HepG2 (cell line): ENCODE results near the gene TMEM8B. TPM values are rescaled to one million over a fixed set of nuclear protein-coding genes. Genes with fewer than 3 reads are reported as not detected.

Experiments used
- ATAC-seq: fragments of 200-7000 bp; cut with Tn5 transposase; 3 replicates; pipeline ENCODE4 v1.9.1; 2020; ENCODE audit warnings: mild to moderate bottlenecking, moderate library complexity
- BruUV-seq: library from RNA; stranded (reverse); fragments of 400-500 nt; replicated peaks from 2 replicates; lab custom pipeline; 2021; lab: Mats Ljungman, UMichigan
- CTCF ChIA-PET: fragments of 300-600 bp; formaldehyde crosslinking; extraction: SDS; loops from one replicate; lab custom pipeline; 2021; ENCODE audit warnings: low total read pairs, inconsistent platforms, low intra/inter-chr PET ratio; lab: Yijun Ruan, JAX
- POLR2A ChIA-PET: fragments of 350-600 bp; sonication (Branson Sonifier 250); formaldehyde crosslinking; loops from one replicate; lab custom pipeline; 2020; ENCODE audit warnings: antibody characterized with exemption, inconsistent platforms; lab: Yijun Ruan, JAX
- DNase-seq: peaks from one replicate; pipeline ENCODE4 v3.0.0-alpha.2; 2015; ENCODE audit warnings: low spot score
- FAIRE-seq: peaks from 3 replicates; lab custom pipeline; 2011; peaks lifted over from hg19 to GRCh38; lab: Jason Lieb, UNC
- H2AFZ ChIP-seq: one replicate; pipeline ENCODE4 v1.6.1; 2011; ENCODE audit warnings: low read length, inconsistent platforms
- H3K27ac ChIP-seq: fragments of 300-600 bp; 3 replicates; pipeline ENCODE4 v1.8.0; 2011; ENCODE audit warnings: mixed run types, mild to moderate bottlenecking, mixed read lengths, low read length, inconsistent platforms; ENCODE audit not compliant: insufficient read depth; ENCODE audit errors: extremely low read length
- H3K27me3 ChIP-seq, 2 experiments: fragments of 200-600 bp in 1 of 2; 2 replicates in 1 of 2; 3 replicates in 1 of 2; pipeline versions ENCODE4 v1.6.0 to v1.8.0; 2011; ENCODE audit warnings: low read length in 2 of 2, mild to moderate bottlenecking in 2 of 2, moderate library complexity in 2 of 2, inconsistent platforms in 1 of 2; ENCODE audit not compliant: insufficient read depth in 2 of 2, control insufficient read depth in 1 of 2
- H3K36me3 ChIP-seq, 2 experiments: fragments of 200-600 bp in 1 of 2; replicated peaks in 1 of 2; 2 replicates in 1 of 2; 3 replicates in 1 of 2; pipeline versions ENCODE4 v1.5.1 to v1.8.0; 2011; ENCODE audit warnings: low read length in 2 of 2, inconsistent platforms in 1 of 2; ENCODE audit not compliant: insufficient read depth in 2 of 2, control insufficient read depth in 1 of 2
- H3K4me1 ChIP-seq: 2 replicates; pipeline ENCODE4 v1.5.1; 2012; ENCODE audit warnings: low read length, inconsistent platforms; ENCODE audit not compliant: insufficient read depth
- H3K4me2 ChIP-seq: 2 replicates; pipeline ENCODE4 v1.6.0; 2011; ENCODE audit warnings: low read depth, low read length, inconsistent platforms
- H3K4me3 ChIP-seq, 3 experiments: fragments of 200-600 bp in 1 of 3; sonication (generic), shearing (Covaris generic) in 1 of 3; replicated peaks in 1 of 3; 2 replicates each; pipeline ENCODE4 v1.5.1; 2011 to 2016; ENCODE audit warnings: low read length in 3 of 3, inconsistent platforms in 2 of 3, low read depth in 2 of 3, mild to moderate bottlenecking in 2 of 3, control low read depth in 1 of 3, mixed read lengths in 1 of 3; ENCODE audit not compliant: insufficient read depth in 1 of 3
- H3K79me2 ChIP-seq: one replicate; pipeline ENCODE4 v1.6.1; 2011; ENCODE audit warnings: low read length, inconsistent platforms; ENCODE audit not compliant: insufficient read depth
- H3K9ac ChIP-seq: 2 replicates; pipeline ENCODE4 v1.6.0; 2011; ENCODE audit warnings: mild to moderate bottlenecking, low read depth, low read length, inconsistent platforms; ENCODE audit not compliant: insufficient read depth
- H3K9me3 ChIP-seq: 2 replicates; pipeline ENCODE4 v1.5.1; 2012; ENCODE audit warnings: mild to moderate bottlenecking, low read length
- H4K20me1 ChIP-seq: 2 replicates; pipeline ENCODE4 v1.6.0; 2011; ENCODE audit warnings: inconsistent platforms, mild to moderate bottlenecking, low read length, moderate library complexity; ENCODE audit not compliant: insufficient read depth
- ADNP ChIP-seq: sonication (generic); formaldehyde crosslinking; IDR thresholded peaks from 2 replicates; pipeline ENCODE4 v1.4.0; 2020; ENCODE audit warnings: missing genetic modification reagents
- CBFB ChIP-seq: sonication (generic); formaldehyde crosslinking; IDR thresholded peaks from 2 replicates; pipeline ENCODE4 v1.4.0; 2020; ENCODE audit warnings: missing genetic modification reagents
- CEBPG ChIP-seq: IDR thresholded peaks from 2 replicates; pipeline ENCODE4 v1.6.1; 2016
- HDAC2 ChIP-seq: sonication (generic); formaldehyde crosslinking; IDR thresholded peaks from 2 replicates; pipeline ENCODE4 v1.4.0; 2020; ENCODE audit warnings: missing genetic modification reagents
- HNF4G ChIP-seq, 2 experiments: sonication (generic) in 1 of 2; formaldehyde crosslinking in 1 of 2; IDR thresholded peaks; 2 replicates each; pipeline versions ENCODE4 v1.4.0 to v1.6.1; 2011 to 2020; ENCODE audit warnings: borderline replicate concordance in 2 of 2, low read depth in 2 of 2, mild to moderate bottlenecking in 2 of 2, low read length in 1 of 2, missing genetic modification reagents in 1 of 2, moderate library complexity in 1 of 2
- IRX3 ChIP-seq: sonication (generic); formaldehyde crosslinking; IDR thresholded peaks from 2 replicates; pipeline ENCODE4 v1.8.1; 2023; ENCODE audit warnings: mild to moderate bottlenecking, low read depth, missing genetic modification reagents, borderline replicate concordance
- NAIF1 ChIP-seq: sonication (generic); formaldehyde crosslinking; IDR thresholded peaks from 2 replicates; pipeline ENCODE4 v1.5.0; 2020; ENCODE audit warnings: mild to moderate bottlenecking, missing genetic modification reagents, borderline replicate concordance
- REL ChIP-seq: sonication (generic); formaldehyde crosslinking; conservative IDR thresholded peaks from 2 replicates; pipeline ENCODE4 v1.8.0; 2022; ENCODE audit warnings: mild to moderate bottlenecking, missing genetic modification reagents, moderate library complexity
- YY1 ChIP-seq: IDR thresholded peaks from 2 replicates; pipeline ENCODE4 v1.6.1; 2011; ENCODE audit warnings: low read length, low read depth, moderate library complexity, mild to moderate bottlenecking; ENCODE audit not compliant: insufficient read depth, insufficient replicate concordance
- ZMYM4 ChIP-seq: sonication (generic); formaldehyde crosslinking; IDR thresholded peaks from 2 replicates; pipeline ENCODE4 v1.8.1; 2023; ENCODE audit warnings: mild to moderate bottlenecking, missing genetic modification reagents
- ZNF275 ChIP-seq: sonication (generic); formaldehyde crosslinking; IDR thresholded peaks from 2 replicates; pipeline ENCODE4 v1.8.0; 2022; ENCODE audit warnings: missing genetic modification reagents, mild to moderate bottlenecking, inconsistent platforms, borderline replicate concordance
- ZNF407 ChIP-seq: sonication (generic); formaldehyde crosslinking; IDR thresholded peaks from one replicate; pipeline ENCODE4 v1.5.1; 2020; ENCODE audit warnings: mild to moderate bottlenecking, missing genetic modification reagents; ENCODE audit errors: not compliant biosample characterization
- in situ Hi-C: cut with HindIII; loops from 2 replicates; pipeline ENCODE4 v1.10.0; 2017; ENCODE audit warnings: low pct_unique_long_range_greater_than_20kb; ENCODE audit not compliant: extremely low pct_ligation_motif_present
- intact Hi-C: fragments of 100-400 bp; cut with micrococcal nuclease; formaldehyde crosslinking; loops from one replicate; pipeline ENCODE4 v1.10.0; 2022; ENCODE audit not compliant: unreplicated experiment
- polyA plus RNA-seq, 8 experiments: library from polyadenylated mRNA; depleted of rRNA in 3 of 8; stranded (reverse) in 7 of 8; unstranded in 1 of 8; fragments of >200 nt; fragmentation: Illumina TruSeq in 4 of 8; extraction: Trizol in 4 of 8; gene quantifications; 2 replicates each; pipeline versions ENCODE4 v1.2.1 to v1.2.3, GENCODE V29; 2011 to 2016; ENCODE audit warnings: low read depth in 4 of 8, missing spikeins in 1 of 8, mixed read lengths in 1 of 8; ENCODE audit not compliant: insufficient read depth in 1 of 8
- total RNA-seq, 5 experiments: library from RNA; depleted of rRNA; stranded (reverse); fragments of >200 nt; fragmentation: Illumina TruSeq; extraction: Trizol; gene quantifications; 2 replicates each; pipeline ENCODE4 v1.2.3, GENCODE V29; 2016; ENCODE audit warnings: low read depth in 1 of 5

TMEM8B gene
- total and polyA plus RNA-seq, 2 of the 13 experiments (the other 11 are each of a cell fraction or from before 2014, with no cell fraction given): 2.1 to 2.7 TPM

- in situ Hi-C loops: no loop called here
- no TSS peak for BruUV-seq
- Histone ChIP-seq H3K4me3 (no peak overlapping the region), H3K27me3 (no peaks in the 10 kb centered on the region), H4K20me1 (no peaks in the 10 kb centered on the region), H3K36me3 (0 out of 5 replicates have a peak, but pooled peaks cover 1 to 2% of the 10 kb centered on the region in 2 experiments), H3K9ac (no peak overlapping the region), H3K4me1 (peaks cover 8% of the 10 kb centered on the region)
- no peak for DNase-seq
- POLR2A ChIA-PET: no interaction called here
- TF ChIP-seq ZNF407 (CRISPR knock-in tag) (no peak), REL (no peak), ZNF275 (CRISPR knock-in tag) (no peak), IRX3 (CRISPR knock-in tag) (no peak), ADNP (no peak), NAIF1 (CRISPR knock-in tag) (no peak), HNF4G (IDR thresholded peaks at IDR 0.05; ENCODE audit: borderline replicate concordance, low read depth, low read length) (no peak), HNF4G (CRISPR knock-in tag; IDR thresholded peaks at IDR 0.05; ENCODE audit: borderline replicate concordance, low read depth) (no peak), YY1 (no peak), CEBPG (CRISPR knock-in tag) (no peak), ZMYM4 (CRISPR knock-in tag) (no peak), CBFB (CRISPR knock-in tag) (no peak), HDAC2 (CRISPR knock-in tag) (no peak)
- TF ChIP-seq, all 625 proteins: peak for 0
- CTCF ChIA-PET: no interaction called here
- FAIRE-seq (no peak), ATAC-seq (no peak)
- H2AFZ ChIP-seq: no peak overlapping the region
- no peaks in the 10 kb centered on the region for H3K9me3 ChIP-seq
- H3K27ac ChIP-seq: no peak overlapping the region
- intact Hi-C loops: no loop called here
- no peak overlapping the region for H3K4me2 ChIP-seq
- no peaks in the 10 kb centered on the region for H3K79me2 ChIP-seq
Observed at GRCh38 chr9:35795695-35796094, 33.3 kb upstream of the TMEM8B start.
